Neural progenitor cell (in vitro differentiated cells): ENCODE measurements around the gene ZNF148.

Experiments
- CTCF ChIP-seq: fragments of 200-600 bp; sonication (generic); IDR thresholded peaks from 2 replicates; pipeline ENCODE4 v1.5.1; 2017; ENCODE audit warnings: antibody characterized with exemption, mild to moderate bottlenecking
- EZH2 ChIP-seq: fragments of 200-600 bp; sonication (generic); IDR thresholded peaks from 2 replicates; pipeline ENCODE4 v1.6.1; 2017; ENCODE audit warnings: antibody characterized with exemption, mild to moderate bottlenecking, moderate library complexity

GRCh38 chr3:125379483-125379882, 4.4 kb upstream of the ZNF148 start:
- TF ChIP-seq EZH2, result no peak
- no peak for TF ChIP-seq CTCF
